Activated CD8-positive, alpha-beta memory T cell treated with anti-CD3 and anti-CD28 coated beads, Interleukin-2, amount 50 U/mL, for 4 hours (primary cell): Measurements from ENCODE around the gene ETDA.
A peak's percentile ranks its signal among the peaks of the same experiment; 100 is the strongest.
"Not testable (repeated sequence)": the region's sequence is repeated elsewhere in the genome, so short reads cannot be mapped to it uniquely, and the experiment has no call there.

Experiments used
- DNase-seq: peaks from one replicate; pipeline ENCODE4 v3.0.0-alpha.2; 2020

ETDA gene

GRCh38 chrX:135252011-135252518 is at the start of gene ETDA:
ETDA (plus strand) TSS chrX:135252061; CDS start chrX:135253277, 1,216 bp downstream.
- DNase-seq = not testable (repeated sequence)

- peak; percentile 31 for DNase-seq
Observed at GRCh38 chrX:135206427-135206826, 45.4 kb upstream of the ETDA start.

GRCh38 chrX:135213200-135213844 is 38.5 kb upstream of the ETDA start:
- DNase-seq = no peak

GRCh38 chrX:135245989-135246388 is 5.9 kb upstream of the ETDA start:
- not testable (repeated sequence) for DNase-seq

- DNase-seq = not testable (repeated sequence)
Observed at GRCh38 chrX:135256087-135256684, 4.3 kb downstream of the ETDA start.

GRCh38 chrX:135256923-135257322 is 5.1 kb downstream of the ETDA start:
- DNase-seq = no peak

- no peak for DNase-seq
Observed at GRCh38 chrX:135257469-135257868, 5.6 kb downstream of the ETDA start.

- not testable (repeated sequence) for DNase-seq
Observed at GRCh38 chrX:135260976-135261375, 9.1 kb downstream of the ETDA start.

- DNase-seq = not testable (repeated sequence)
Observed at GRCh38 chrX:135263376-135263775, 11.5 kb downstream of the ETDA start.

DNA sequence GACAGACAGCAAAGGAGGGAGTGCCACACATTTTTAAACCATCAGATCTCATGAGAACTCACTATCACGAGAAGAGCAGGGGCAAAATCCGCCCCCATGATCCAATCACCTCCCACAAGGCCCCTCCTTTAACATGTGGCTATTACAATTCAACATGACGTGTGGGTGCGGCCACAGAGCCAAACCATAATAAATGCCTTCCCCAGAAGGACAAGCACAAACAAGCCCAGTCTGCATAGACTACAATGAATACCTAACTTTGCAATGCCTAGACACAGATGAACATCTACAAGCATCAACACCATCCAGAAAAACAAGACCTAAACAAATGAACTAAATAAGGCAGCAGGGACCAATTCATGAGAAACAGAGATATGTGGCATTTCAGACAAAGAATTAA is 12.3 kb downstream of the ETDA start:
- DNase-seq = no peak

- DNase-seq = no peak
Observed at GRCh38 chrX:135273162-135273561, 21.3 kb downstream of the ETDA start.

DNA sequence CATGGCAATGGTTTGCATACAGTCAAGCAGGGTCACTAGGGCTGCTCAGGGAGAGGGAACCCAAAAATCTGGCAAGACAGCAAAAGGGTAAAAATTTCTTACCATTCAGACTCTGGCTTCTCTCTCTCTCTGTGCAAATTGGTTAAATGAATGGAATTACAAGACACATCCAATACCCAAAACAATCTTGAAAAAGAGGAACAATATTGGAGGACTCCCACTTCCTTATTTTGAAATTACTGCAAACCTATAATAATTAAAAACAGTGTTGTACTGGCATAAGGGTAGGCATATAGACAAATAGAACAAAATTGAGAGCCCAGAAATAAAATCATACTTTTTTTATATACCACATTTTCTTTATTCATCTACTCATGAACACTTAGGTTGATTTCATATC is 24.1 kb downstream of the ETDA start:
- no peak for DNase-seq

DNA sequence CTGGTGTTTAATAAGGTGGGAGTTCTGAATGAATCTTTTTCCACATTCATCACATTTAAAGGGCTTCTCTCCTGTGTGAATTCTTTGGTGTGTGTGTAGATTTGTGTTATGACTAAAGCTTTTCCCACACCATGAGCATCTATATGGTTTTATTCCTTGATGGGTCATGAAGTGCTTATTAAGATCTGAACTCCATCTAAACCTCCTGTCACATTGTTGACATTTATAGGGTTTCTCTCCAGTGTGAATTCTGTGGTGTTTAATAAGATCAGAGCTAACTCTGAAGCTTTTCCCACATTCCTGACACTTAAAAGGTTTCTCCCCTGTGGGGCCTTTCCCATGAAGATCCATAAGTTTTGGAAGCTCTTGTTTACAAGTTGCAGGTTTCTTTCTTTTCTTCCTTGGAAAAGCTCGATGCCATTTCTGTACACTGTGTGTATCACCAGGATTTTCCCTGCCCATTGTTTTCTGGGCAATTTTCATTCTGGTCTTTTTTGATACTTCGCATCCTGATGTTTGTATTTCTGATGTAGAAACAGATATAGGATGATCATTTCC is 35.5 kb downstream of the ETDA start:
- no peak for DNase-seq

- DNase-seq = peak; percentile 55
Observed at GRCh38 chrX:135295238-135295943, 43.5 kb downstream of the ETDA start.

GRCh38 chrX:135295944-135296305 is 44.1 kb downstream of the ETDA start:
- no peak for DNase-seq

GRCh38 chrX:135302269-135302873 is 50.5 kb downstream of the ETDA start:
- no peak for DNase-seq
